Mammary epithelial cell (primary cell): ENCODE results near the gene VAMP5.

Experiments used
- EZH2 ChIP-seq: IDR thresholded peaks from 2 replicates; pipeline ENCODE4 v1.6.1; 2012; ENCODE audit warnings: low read length, inconsistent platforms, borderline replicate concordance
- TF ChIP-seq, protein P1 (sequence below), 2 donors: IDR thresholded peaks in 1 of 2; conservative IDR thresholded peaks in 1 of 2; 2 replicates each; pipeline ENCODE4 v1.5.1; 2011 to 2012; ENCODE audit warnings: inconsistent platforms in 2 of 2, low read length in 2 of 2, mild to moderate bottlenecking in 2 of 2, control low read depth in 1 of 2, low read depth in 1 of 2; ENCODE audit not compliant: insufficient read depth in 1 of 2; ENCODE audit errors: extremely low read depth in 1 of 2

DNA sequence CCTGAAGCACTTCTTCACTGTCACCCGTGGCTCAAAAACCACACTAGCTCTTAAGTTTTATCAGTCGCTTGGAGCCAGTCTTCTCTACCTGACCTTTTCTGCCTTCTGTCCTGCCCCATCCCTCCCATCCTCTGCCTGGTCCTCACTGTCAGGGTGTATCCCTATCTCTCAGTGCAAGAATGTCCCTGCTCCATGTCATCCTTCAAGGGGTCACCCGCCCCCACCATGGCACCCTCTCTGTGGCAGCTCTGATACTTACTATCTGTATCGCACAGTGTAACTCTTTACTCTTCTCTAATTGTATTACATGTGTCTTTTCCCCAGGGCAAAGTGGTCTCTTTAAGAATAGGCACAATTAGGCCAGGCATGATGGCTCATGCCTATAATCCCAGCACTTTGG is 4.4 kb downstream of the VAMP5 start:
- TF ChIP-seq, protein P1, sequence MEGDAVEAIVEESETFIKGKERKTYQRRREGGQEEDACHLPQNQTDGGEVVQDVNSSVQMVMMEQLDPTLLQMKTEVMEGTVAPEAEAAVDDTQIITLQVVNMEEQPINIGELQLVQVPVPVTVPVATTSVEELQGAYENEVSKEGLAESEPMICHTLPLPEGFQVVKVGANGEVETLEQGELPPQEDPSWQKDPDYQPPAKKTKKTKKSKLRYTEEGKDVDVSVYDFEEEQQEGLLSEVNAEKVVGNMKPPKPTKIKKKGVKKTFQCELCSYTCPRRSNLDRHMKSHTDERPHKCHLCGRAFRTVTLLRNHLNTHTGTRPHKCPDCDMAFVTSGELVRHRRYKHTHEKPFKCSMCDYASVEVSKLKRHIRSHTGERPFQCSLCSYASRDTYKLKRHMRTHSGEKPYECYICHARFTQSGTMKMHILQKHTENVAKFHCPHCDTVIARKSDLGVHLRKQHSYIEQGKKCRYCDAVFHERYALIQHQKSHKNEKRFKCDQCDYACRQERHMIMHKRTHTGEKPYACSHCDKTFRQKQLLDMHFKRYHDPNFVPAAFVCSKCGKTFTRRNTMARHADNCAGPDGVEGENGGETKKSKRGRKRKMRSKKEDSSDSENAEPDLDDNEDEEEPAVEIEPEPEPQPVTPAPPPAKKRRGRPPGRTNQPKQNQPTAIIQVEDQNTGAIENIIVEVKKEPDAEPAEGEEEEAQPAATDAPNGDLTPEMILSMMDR (conservative IDR thresholded peaks at IDR 0.05 in 1 of 2, IDR thresholded peaks at IDR 0.05 in 1 of 2; ENCODE audit: extremely low read depth in 1 of 2, insufficient read depth in 1 of 2, low read depth in 1 of 2, low read length in 2 of 2), result no peak
- no peak for TF ChIP-seq EZH2
